SW 1271 (cell line): ENCODE measurements around the gene ROS1.
"Not testable (repeated sequence)": the region's sequence is repeated elsewhere in the genome, so short reads cannot be mapped to it uniquely, and the experiment has no call there.

Experiments
- DNase-seq, 2 experiments: peaks; one replicate each; lab custom pipeline; 2025; lab: John Stamatoyannopoulos, UW

The ROS1 gene

GRCh38 chr6:117267054-117267347, 158.7 kb downstream of the ROS1 start:
- no peak for DNase-seq

- no peak for DNase-seq
Measured at GRCh38 chr6:117266257-117267053, 159.3 kb downstream of the ROS1 start.

- DNase-seq: peak; percentile 6 to 23
Measured at GRCh38 chr6:117265410-117266256, 160.1 kb downstream of the ROS1 start, which contains the start of gene VGLL2. VGLL2 (plus strand) TSS chr6:117265558; CDS start chr6:117265764, 206 bp downstream.

GRCh38 chr6:117264692-117265409, 160.9 kb downstream of the ROS1 start:
- peak in 1 of 2 experiments; percentile 18 for DNase-seq

GRCh38 chr6:117264369-117264691, 161.4 kb downstream of the ROS1 start:
- no peak for DNase-seq

- no peak for DNase-seq
Measured at GRCh38 chr6:117263353-117263927, 162.3 kb downstream of the ROS1 start.

- DNase-seq: no peak
Measured at GRCh38 chr6:117262799-117263198, 162.9 kb downstream of the ROS1 start.

- DNase-seq: no peak
Measured at GRCh38 chr6:117253785-117254184, 172.0 kb downstream of the ROS1 start.

GRCh38 chr6:117244979-117245378, 180.8 kb downstream of the ROS1 start:
- not testable (repeated sequence) for DNase-seq

GRCh38 chr6:117244571-117244970, 181.2 kb downstream of the ROS1 start:
- DNase-seq: not testable (repeated sequence)
